Measurements from ENCODE around the gene OTP.

DNA sequence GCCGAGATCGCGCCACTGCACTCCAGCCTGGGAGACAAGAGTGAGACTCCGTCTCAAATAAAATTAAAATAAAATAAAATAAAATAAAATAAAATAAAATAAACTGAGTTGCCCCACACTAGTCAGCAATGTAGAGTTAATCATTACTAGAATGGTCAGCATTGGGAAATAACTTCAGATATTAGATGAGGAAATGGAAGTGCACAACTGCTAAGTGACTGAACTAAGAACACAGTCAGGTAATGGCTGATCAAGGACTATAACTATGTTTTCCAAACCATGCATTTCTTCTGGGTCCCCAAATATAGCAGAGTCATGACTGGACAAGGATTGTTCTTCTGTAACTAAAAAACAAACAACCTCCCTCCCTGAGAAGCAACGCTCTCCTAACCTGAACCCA, 17.1 kb downstream of the OTP start:
- TF ChIP-seq, protein P1, sequence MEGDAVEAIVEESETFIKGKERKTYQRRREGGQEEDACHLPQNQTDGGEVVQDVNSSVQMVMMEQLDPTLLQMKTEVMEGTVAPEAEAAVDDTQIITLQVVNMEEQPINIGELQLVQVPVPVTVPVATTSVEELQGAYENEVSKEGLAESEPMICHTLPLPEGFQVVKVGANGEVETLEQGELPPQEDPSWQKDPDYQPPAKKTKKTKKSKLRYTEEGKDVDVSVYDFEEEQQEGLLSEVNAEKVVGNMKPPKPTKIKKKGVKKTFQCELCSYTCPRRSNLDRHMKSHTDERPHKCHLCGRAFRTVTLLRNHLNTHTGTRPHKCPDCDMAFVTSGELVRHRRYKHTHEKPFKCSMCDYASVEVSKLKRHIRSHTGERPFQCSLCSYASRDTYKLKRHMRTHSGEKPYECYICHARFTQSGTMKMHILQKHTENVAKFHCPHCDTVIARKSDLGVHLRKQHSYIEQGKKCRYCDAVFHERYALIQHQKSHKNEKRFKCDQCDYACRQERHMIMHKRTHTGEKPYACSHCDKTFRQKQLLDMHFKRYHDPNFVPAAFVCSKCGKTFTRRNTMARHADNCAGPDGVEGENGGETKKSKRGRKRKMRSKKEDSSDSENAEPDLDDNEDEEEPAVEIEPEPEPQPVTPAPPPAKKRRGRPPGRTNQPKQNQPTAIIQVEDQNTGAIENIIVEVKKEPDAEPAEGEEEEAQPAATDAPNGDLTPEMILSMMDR (conservative IDR thresholded peaks at IDR 0.05 in 1 of 2, IDR thresholded peaks at IDR 0.05 in 1 of 2; ENCODE audit: low read depth in 1 of 2, low read length in 2 of 2) = no peak
- TF ChIP-seq EZH2 (IDR thresholded peaks at IDR 0.05; ENCODE audit: low read length, missing control alignments) = no peak
